DMS53 treated with DMSO at 0.1 percent for 48 hours (cell line): ENCODE measurements around the gene TARP.
"Not testable (repeated sequence)": the region's sequence is repeated elsewhere in the genome, so short reads cannot be mapped to it uniquely, and the experiment has no call there.

ENCODE experiments used
- DNase-seq: peaks from one replicate; lab custom pipeline; 2025; ENCODE audit not compliant: unreplicated experiment; lab: John Stamatoyannopoulos, UW

TARP gene

DNA sequence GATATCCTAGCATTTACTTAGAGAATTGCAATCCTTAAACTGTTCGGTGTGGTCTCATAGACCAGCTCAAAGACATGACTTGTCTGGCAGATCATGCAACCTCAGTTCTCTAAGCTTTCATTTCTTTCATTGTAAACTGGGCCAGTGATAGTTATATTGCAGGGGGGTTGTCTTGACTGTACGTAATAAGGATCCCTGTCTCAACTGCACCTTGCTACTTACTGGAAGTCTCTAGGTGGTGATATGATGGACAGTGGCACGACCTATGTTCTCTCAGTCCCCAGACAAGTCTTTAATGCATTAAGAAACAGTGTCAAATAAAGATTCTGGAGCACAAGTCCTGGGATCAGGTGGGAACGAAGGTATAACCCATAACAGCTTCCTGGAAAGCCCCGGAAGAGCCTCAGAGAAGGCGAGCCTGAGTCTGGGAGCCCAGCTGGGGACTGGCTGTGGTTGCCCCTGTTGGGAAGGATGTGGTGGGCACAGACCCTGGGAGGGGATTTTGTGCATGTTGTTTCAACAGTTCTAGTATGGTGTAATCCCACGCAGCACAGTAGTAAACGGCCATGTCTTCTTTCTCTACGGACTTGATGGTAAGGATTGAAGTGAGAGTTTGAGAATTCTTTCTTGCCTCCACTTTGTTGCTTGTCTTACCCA, 26.0 kb upstream of the TARP start:
- DNase-seq, result no peak

DNA sequence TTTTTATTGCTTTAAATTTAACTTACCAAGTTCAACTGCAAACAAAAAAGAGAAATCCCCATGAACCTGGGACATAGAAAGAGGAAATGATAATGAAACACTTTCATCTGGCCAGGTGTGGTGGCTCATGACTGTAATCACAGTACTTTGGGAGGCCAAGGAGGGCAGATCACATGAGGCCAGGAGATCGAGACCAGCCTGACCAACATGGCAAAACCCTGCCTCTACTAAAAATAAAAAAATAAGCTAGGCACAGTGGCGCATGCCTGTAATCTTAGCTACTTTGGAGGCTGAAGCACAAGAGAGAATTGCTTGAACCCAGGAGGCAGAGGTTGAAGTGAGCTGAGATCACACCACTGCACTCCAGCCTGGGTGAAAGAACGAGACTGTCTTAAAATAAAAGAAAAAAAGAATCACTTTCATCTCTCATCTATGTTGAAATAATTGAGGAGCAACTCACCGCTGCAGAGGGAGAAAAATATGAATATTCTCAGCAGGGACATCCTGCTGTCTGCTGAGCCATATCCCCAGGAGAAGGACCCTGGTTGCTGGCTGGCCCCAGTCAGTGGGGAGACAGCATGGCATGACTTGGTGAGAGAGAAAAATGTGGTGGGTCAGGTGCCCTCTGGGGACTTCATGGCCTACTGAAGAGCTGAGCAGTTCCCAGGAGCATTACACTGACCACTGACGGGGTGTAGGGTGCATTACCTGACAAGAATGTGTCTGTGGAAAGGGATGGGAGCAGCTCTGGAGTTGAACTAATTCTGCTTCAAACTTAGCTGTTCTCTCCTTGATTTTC, 22.8 kb upstream of the TARP start:
- no peak for DNase-seq

DNA sequence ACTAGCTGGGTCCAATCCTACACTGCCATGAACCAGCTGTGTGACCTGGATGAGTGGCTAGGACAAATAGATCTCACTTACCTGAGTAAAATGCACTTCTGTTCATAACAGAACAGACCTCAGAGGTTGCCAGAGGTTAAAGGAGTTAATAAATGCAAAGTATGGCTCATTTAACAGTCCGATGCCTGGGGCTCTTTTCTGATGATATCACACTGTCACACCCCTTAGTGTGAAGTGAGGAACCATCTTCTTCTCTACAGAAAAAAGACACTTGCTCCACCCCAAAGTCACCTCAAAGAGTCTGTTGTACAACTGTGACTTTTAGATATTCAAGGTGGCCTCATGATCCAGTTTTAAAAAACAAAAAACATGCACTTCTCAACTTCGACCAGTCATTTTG, 21.5 kb upstream of the TARP start:
- no peak for DNase-seq

DNA sequence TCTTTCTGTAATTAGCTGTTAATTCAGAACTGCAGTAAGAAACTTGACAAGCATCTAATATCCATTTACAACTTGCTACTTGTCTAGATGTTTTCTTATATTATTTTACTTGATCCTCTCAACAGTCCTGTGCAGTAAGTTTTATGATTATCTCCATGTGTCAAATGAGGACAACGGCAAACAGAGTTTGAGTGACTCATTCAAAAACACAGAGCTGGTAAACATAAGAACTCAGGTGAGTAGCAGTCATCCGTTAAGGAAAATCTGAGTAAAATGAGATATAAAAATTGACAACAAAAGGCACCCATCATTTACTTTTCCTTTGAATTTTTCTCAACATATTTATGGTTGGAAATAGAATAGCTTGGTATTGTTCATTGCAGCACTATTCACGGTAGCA, 19.0 kb upstream of the TARP start:
- DNase-seq, result peak; percentile 53

DNA sequence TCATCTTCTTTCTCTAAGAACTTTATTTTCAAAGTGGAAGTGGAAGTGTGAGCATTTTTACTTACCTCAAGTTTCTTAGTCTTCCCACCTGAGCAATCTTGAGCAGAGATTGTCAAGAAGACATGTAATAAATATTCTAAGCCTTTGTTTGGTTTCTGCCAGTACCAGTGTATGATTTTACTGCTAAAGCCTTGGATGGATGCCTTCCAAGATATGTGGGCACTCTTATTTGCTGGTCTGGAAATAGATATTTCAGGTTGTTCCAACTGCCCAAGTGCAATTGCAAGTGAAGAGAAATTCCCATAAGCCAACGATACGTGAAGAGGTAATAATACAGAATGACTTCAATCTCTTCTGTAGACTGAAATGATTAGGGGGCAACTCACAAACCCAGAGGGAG, 18.2 kb upstream of the TARP start:
- no peak for DNase-seq

DNA sequence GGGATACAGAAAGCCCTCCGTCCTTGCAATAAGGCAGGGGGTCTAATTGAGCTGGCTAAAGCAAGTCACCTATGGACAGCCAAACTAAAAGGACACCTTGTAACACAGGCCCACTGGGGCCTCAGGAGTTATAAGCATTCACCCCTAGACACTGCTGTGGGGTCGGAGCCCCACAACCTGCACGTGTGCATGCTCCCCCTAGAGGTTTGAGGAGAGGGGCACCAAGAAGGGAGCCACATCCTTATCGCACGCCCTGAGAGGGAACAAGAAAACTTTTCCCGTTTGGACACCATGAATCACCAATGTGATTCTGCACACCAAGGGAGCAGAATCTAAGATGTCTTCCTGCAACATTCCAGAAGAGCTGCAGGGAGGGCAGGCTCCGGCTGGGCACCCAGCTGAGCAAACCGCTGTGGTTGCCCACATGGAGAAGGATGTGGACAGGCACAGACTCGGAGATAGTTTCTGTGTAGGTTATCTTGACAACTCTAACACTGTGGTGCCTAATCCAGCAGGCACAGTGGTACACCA, 17.7 kb upstream of the TARP start:
- no peak for DNase-seq

DNA sequence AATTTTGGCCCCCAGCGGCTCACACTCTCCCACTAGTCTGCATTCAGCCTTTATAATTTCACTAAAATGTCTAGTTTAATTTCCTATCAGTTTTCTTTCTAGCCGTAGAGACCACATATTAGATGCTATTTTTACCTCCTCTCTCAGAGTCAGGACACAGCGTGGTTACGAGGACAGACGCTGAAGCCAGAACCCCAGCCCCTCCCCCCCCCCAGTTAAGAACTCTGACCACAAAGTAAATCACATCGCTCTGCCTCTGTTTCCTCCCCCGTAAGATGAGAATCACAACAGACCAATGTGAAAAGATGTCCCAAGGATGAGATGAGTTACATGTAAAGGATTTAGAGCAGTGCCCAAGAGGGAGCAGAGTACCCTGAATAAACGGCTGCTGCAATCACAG, 11.1 kb upstream of the TARP start:
- DNase-seq, result no peak

DNA sequence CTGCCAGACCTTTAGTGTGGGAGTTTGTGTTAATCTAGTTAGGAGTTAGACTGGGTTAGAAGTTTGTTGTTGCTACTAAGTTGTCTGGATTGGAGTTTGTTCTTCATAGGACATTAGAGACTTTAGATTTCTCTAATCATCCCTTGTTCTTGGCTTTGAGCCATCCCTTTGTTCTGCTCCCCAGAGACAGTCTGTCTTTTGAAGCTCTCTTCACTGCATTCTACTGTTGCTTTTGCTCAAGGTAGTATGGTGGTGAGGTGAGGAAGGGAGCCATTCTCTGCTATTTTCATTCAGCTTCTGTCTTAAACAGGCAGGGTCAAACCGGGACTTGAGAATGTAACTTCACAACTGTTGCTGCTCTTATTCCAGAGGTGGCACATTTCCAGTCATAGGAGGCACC, 10.4 kb upstream of the TARP start:
- DNase-seq, result no peak

DNA sequence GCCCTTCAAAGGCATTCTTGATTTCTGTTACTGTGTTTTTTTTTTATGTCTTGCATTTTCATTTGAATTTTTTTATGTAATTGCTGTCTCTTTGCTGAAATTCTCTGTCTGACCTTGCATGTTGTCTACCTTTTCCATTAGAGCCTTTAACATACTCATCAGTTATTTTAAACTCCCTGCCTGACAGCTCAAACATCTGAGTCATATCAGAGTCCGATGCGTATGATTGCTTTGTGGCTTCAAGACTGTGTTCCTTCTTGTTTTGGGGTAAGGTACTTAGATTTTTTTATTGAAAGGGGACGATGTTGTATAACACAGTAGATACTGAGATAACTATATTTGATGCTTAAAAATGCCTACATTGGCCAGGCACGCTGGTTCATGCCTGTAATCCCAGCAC, 9.7 kb upstream of the TARP start:
- no peak for DNase-seq

DNA sequence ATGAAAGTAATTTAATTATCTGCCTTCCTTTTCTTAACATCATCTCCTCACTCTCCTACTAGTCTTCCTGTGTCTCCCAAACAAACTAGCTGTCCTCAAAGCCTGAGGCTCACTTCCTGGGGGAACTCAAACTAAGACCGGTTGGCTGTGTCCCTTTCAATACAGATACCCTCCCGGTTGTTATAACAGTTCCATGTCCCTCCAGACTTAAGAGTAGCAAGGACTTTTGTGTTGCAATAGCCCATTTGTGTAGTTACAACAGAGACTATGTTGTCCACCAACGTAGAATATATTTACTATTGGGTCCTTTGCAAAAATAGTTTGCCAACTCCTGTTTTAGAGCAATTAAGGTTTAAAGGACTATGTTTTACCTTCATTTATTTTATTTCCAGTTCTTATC, 8.6 kb upstream of the TARP start:
- no peak for DNase-seq

DNA sequence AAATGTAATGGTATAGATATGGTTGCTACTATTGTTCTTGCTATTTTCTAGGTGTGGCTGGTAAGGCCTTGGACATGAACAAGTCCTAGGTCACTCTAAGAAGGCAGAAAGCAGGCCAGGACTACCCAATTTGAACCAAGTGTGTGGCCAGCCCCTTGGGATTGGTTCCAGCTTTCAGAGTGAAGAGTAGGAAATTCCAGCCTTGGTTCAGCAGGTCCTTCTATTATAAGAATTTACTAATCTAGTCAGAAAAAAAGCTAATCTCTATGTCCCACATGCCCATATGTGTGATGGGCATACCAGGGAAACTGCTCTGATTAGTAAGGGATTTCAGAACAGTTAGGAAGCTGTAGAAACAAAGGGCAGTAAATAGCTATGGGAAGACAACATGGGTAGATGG, 7.8 kb upstream of the TARP start:
- no peak for DNase-seq

DNA sequence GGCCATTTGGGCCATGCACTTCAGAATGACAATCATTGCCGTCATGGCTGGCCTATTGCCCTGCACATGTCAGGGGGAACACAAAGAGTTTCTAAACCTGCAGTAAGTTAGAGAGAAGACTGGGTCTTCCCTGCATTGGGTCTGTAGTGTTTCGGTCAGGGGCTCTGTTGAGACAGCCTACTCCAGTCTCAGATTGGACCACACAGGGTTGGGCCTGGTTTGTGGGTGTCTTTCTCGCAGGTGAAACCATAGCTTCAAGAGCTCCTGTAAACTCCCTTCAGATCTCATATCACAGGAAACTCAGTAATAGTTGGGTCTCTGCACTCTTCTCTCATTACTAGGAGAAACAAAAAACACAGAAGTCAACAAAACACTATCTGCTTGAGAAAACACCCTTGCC, 7.3 kb upstream of the TARP start:
- no peak for DNase-seq

DNA sequence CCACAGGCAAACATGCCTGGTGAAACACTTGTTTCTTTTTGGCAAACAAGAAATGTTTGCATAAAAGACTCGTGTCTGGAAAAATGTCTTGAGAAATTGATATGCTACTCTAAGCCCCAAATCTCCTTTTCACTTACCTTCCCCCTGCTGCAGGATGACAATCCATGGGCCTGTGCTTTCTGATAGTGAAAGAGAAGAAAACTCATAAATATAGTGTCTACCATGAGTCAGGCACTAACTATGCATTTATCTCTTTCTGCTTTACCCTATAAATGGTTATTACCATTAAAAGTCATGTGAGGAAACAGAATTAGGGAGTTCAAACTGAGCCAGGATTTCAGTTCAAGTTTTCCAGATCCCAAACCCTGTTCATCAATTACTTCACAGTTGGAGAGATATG, 6.6 kb upstream of the TARP start:
- no peak for DNase-seq

DNA sequence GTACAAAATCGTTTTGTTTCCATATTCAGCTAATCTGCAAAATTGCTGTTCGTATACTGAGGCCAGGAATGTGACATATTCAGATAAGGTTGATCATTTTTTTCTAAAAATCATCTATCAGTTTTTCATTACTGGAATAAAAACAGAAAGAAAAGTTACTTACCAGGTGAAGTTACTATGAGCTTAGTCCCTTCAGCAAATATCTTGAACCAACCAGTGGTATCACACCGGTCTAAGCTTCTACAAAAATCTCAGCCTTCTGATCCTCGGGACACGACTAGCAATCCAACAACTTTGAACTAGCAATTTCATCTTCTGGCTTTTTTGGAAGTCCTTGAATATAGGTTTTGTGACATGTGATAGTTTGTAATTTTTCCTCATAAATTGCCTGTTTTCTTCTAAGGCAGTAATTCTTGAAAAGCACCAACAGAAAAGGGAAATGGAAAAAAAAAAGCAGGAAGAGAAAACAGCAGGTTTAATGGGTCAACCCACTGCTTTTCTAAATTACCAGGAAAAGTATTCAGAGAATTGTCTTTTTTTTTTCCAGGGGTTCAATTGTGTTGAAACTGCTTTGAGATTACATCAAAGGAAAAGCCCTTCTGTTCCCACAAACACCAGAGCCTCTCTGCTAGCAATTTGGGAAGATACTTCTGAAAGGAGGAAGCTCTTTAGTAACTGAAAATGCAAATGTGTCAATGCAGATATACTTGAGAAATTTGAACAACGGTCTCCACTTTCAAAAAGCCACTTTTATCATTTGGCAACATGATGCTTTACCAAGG, 2.9 kb upstream of the TARP start:
- DNase-seq, result no peak

DNA sequence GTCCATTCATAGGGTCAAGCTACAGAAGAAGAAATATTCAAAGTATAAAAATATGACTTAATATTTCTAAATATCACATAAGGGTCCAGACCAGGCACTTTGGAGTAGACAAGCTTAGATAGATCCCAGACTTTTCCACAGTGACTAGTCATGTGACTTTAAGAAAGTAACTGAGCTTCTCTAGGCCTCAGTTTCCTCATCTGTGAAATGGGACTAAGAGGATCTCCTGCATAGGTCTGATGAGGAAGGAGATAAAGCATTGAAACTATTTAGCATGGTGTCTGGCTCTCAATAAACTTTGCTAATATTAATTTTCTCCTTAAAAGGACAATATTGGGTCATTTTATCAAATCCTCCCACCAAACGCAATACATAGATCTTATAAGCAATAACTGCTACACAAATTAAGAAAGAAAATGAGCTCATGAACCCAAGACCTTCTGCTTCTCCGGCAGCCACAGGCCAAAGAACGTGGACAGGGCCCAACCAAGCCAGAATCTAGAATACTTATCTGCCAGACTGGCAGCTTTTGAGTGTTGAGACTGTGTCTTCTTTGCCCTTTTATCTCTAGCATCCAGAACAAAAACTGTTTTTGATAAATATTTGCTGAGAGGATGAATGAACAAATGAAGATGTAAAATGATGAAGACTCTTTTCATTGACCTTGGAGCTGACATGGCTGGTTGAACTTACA, 1.6 kb upstream of the TARP start:
- DNase-seq, result no peak

DNA sequence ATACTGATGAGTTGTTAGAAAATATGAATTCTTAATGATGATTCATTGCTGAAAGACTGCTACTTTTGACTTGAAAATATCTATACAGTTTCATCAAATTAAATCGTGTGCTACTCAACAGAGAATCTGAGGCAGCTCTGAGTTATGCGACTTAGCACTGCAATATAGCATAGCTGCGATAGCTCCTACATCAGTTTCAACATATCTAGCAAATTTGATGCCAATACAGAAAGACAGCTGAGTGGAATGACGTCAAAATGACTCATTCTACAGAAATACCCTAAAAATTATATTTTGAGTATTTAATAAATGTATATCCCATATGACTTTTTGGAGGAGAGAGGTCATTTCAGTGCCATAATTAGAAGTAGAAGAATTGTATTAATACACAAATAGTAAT, 1.1 kb upstream of the TARP start:
- no peak for DNase-seq

DNA sequence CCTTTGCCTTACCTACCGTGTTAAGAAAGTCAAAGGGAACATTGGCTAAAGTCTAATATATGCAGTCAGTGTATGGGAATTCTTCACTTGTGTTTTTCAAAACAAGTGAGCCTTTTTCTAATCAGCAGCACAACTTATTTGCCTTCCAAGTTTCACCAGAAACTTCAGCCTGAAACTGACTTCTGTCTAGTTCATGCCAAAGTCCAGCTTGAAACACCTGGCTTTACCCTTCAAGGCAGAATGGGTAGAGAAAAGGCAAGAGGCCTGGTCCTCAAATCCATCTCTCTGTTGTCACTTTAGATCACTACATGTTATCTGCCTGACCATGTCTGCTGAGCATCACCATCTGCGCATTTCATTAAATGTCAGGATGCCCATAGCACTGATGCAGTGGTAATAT, 3.0 kb downstream of the TARP start:
- not testable (repeated sequence) for DNase-seq

DNA sequence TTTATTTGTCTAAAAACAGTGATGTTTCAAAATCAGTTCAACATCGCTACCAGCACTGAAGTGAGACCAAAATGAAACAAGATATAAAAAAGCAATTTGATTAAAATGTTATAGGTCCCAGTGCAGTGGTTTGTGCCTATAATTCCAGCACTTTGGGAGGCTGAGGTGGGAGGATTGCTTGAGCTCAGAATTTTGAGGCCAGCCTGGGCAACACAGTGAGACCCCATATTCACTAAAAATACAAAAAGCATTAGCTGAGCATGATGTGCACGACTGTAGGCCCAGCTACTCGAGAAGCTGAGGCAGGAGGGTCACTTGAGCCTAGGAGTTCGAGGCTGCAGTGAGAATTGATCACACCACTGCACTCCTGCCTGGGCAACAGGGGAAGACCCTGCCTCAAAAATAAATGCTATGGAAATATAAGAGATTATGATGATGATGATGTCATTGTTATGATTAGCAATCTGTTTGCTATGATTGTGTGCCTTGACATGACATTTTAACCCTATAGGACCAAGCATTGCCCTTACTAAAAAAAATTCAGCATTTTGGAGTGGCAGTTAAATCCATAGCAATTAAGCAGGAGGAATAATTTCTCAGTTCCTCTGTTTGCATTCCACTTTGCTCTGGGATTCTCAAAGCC, 3.6 kb downstream of the TARP start:
- not testable (repeated sequence) for DNase-seq

DNA sequence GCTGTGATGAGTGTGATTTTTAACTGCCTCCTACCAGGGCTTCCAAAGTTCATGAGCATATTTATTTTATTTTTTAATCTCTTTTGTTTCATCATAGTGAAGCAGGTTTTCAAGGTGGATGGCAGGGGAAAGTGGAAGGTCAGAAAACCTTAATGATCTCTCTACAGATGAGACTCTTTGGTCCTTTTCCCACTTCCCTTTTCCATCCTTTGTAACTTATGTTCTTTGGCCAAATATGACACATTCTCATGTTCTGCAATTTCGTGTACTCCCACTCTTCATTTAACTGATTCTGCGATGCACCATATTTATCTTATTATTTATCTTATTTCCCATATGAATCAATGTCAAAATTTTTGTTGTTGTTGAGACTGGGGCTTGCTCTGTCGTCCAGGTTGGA, 7.5 kb downstream of the TARP start:
- DNase-seq, result not testable (repeated sequence)

DNA sequence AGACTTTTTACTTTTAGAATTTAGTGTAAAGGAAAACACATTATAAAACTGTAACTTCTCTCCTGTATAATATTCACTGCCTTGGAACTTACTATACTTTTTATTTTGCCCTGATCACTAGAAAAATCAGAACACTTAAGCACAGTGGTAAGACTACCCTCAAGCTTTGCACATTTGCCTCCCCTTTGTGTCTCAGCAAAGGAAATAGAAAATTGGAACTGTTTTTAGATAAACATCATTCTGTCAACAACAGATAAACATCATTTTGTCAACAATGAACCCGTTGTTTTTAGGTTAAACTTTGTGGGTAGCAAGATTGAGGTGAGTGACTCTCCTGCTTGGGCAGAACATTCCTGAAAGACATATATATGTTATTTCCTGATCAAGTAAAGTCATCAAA, 8.8 kb downstream of the TARP start:
- DNase-seq, result not testable (repeated sequence)

DNA sequence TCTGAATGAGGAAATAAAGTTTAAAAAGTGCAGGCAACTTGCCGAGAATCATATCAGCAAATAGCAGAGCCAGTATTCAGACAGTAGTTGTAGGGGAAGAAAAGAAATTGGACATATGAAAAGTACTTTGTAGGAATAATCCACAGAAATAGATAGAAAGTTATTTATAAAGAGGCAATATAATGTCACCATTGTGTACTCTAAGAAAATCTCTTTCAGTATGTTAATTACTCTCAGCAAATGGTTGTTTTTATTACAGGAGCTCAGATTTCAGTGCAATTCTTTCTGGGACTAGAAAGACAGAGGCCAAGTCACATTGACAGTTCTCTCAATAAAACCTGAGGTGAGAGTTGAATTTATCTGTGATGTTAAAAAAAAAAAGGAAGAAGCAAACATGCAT, 10.2 kb downstream of the TARP start:
- DNase-seq, result not testable (repeated sequence)
